IMR-90 (cell line): ENCODE results near the gene CTSH. TPM values are rescaled to one million over a fixed set of nuclear protein-coding genes. Genes with fewer than 3 reads are reported as not detected.

Source experiments
- ATAC-seq: fragments of 200-7000 bp; cut with Tn5 transposase; 2 replicates; pipeline ENCODE4 v1.9.1; 2020; ENCODE audit warnings: low read depth, mild to moderate bottlenecking, moderate library complexity
- BruUV-seq: library from RNA; stranded (reverse); fragments of 400-500 nt; replicated peaks from 2 replicates; lab custom pipeline; 2021; lab: Mats Ljungman, UMichigan
- CTCF ChIA-PET: fragments of 300-600 bp; formaldehyde crosslinking; extraction: SDS; loops from one replicate; lab custom pipeline; 2021; ENCODE audit warnings: antibody characterized with exemption; lab: Yijun Ruan, JAX
- POLR2A ChIA-PET: fragments of 300-600 bp; sonication (Branson Sonifier 250); formaldehyde crosslinking; loops from one replicate; lab custom pipeline; 2022; ENCODE audit warnings: antibody characterized with exemption; ENCODE audit not compliant: unreplicated experiment; lab: Charles Lee
- DNase-seq: peaks from one replicate; pipeline ENCODE4 v3.0.0; 2013
- H2AFZ ChIP-seq: replicated peaks from 2 replicates; pipeline ENCODE3; 2013; ENCODE audit warnings: low read length, mild to moderate bottlenecking; ENCODE audit not compliant: poor library complexity
- H2AK5ac ChIP-seq: 2 replicates; pipeline ENCODE4 v1.6.1; 2013; ENCODE audit warnings: low read depth, low read length, inconsistent platforms
- H2AK9ac ChIP-seq: replicated peaks from 2 replicates; pipeline ENCODE3; 2013; ENCODE audit warnings: mild to moderate bottlenecking, low read depth, low read length, moderate library complexity; ENCODE audit not compliant: poor library complexity
- H2BK120ac ChIP-seq: 2 replicates; pipeline ENCODE4 v1.6.1; 2013; ENCODE audit warnings: low read depth, low read length, inconsistent platforms
- H2BK15ac ChIP-seq: 3 replicates; pipeline ENCODE4 v1.6.1; 2013; ENCODE audit warnings: low read depth, low read length, inconsistent platforms
- H2BK20ac ChIP-seq: 2 replicates; pipeline ENCODE4 v1.6.1; 2013; ENCODE audit warnings: low read depth, mild to moderate bottlenecking, inconsistent platforms, low read length, moderate library complexity
- H2BK5ac ChIP-seq: 2 replicates; pipeline ENCODE4 v1.6.1; 2013; ENCODE audit warnings: mild to moderate bottlenecking, low read depth, low read length, inconsistent platforms; ENCODE audit not compliant: poor library complexity, severe bottlenecking
- H3K14ac ChIP-seq: replicated peaks from 2 replicates; pipeline ENCODE4 v1.6.1; 2013; ENCODE audit warnings: low read depth, low read length, inconsistent platforms
- H3K18ac ChIP-seq: 2 replicates; pipeline ENCODE4 v1.6.1; 2013; ENCODE audit warnings: low read depth, low read length, control low read depth
- H3K23ac ChIP-seq: 2 replicates; pipeline ENCODE4 v1.6.1; 2013; ENCODE audit warnings: low read depth, low read length, inconsistent platforms
- H3K27ac ChIP-seq: 2 replicates; pipeline ENCODE4 v1.5.1; 2013; ENCODE audit warnings: mild to moderate bottlenecking, control low read depth, low read length; ENCODE audit not compliant: insufficient read depth
- H3K27me3 ChIP-seq: 2 replicates; pipeline ENCODE4 v1.6.1; 2013; ENCODE audit warnings: low read length; ENCODE audit not compliant: control insufficient read depth, insufficient read depth
- H3K36me3 ChIP-seq: 2 replicates; pipeline ENCODE4 v1.6.1; 2013; ENCODE audit warnings: low read length, mixed read lengths; ENCODE audit not compliant: control insufficient read depth, insufficient read depth
- H3K4ac ChIP-seq: 2 replicates; pipeline ENCODE4 v1.6.1; 2013; ENCODE audit warnings: low read depth, low read length, inconsistent platforms
- H3K4me1 ChIP-seq: 2 replicates; pipeline ENCODE4 v1.6.1; 2013; ENCODE audit warnings: low read length, mixed read lengths; ENCODE audit not compliant: control insufficient read depth, insufficient read depth
- H3K4me2 ChIP-seq: 2 replicates; pipeline ENCODE4 v1.6.1; 2013; ENCODE audit warnings: low read depth, mild to moderate bottlenecking, control low read depth, low read length, moderate library complexity
- H3K4me3 ChIP-seq: 2 replicates; pipeline ENCODE4 v1.5.1; 2013; ENCODE audit warnings: low read depth, mild to moderate bottlenecking, control low read depth, low read length, moderate library complexity; ENCODE audit not compliant: insufficient read depth
- H3K56ac ChIP-seq: 2 replicates; pipeline ENCODE4 v1.6.1; 2013; ENCODE audit warnings: low read length, inconsistent platforms; ENCODE audit not compliant: insufficient read depth; ENCODE audit errors: extremely low read depth
- H3K79me1 ChIP-seq, 2 experiments: 2 replicates each; pipeline ENCODE4 v1.6.1; 2013; ENCODE audit warnings: low read length in 2 of 2, inconsistent platforms in 1 of 2, low read depth in 1 of 2
- H3K9ac ChIP-seq: 2 replicates; pipeline ENCODE4 v1.6.1; 2013; ENCODE audit warnings: low read depth, low read length, control low read depth
- H3K9me1 ChIP-seq: 2 replicates; pipeline ENCODE4 v1.6.1; 2013; ENCODE audit warnings: low read length, inconsistent platforms; ENCODE audit not compliant: insufficient read depth
- H3K9me3 ChIP-seq: 2 replicates; pipeline ENCODE4 v1.6.1; 2013; ENCODE audit warnings: low read length; ENCODE audit not compliant: control insufficient read depth, insufficient read depth
- H4K20me1 ChIP-seq: 2 replicates; pipeline ENCODE4 v1.6.1; 2013; ENCODE audit warnings: low read length, inconsistent platforms; ENCODE audit not compliant: insufficient read depth
- H4K5ac ChIP-seq: 2 replicates; pipeline ENCODE4 v1.6.1; 2013; ENCODE audit warnings: mild to moderate bottlenecking, low read depth, low read length, control low read depth
- H4K8ac ChIP-seq, 2 experiments: 2 replicates each; pipeline ENCODE4 v1.6.1; 2013; ENCODE audit warnings: low read depth in 2 of 2, low read length in 2 of 2, control low read depth in 1 of 2, inconsistent platforms in 1 of 2
- H4K91ac ChIP-seq: 2 replicates; pipeline ENCODE4 v1.6.1; 2013; ENCODE audit warnings: low read depth, low read length, inconsistent platforms; ENCODE audit not compliant: insufficient read depth
- CEBPB ChIP-seq: IDR thresholded peaks from 2 replicates; pipeline ENCODE4 v1.6.1; 2012; ENCODE audit warnings: low read depth, low read length, improper control_type of control experiment
- CHD1 ChIP-seq: IDR thresholded peaks from 2 replicates; pipeline ENCODE4 v1.6.1; 2012; ENCODE audit warnings: low read depth, low read length, improper control_type of control experiment
- MAZ ChIP-seq: IDR thresholded peaks from 2 replicates; pipeline ENCODE4 v1.6.1; 2012; ENCODE audit warnings: low read depth, mild to moderate bottlenecking, low read length, improper control_type of control experiment, moderate library complexity, borderline replicate concordance
- SMC3 ChIP-seq: fragments of 150-350 bp; IDR thresholded peaks from 2 replicates; pipeline ENCODE4 v1.6.1; 2016; ENCODE audit warnings: low read depth, mild to moderate bottlenecking, antibody characterized with exemption, low read length, moderate library complexity
- WGBS, 2 experiments: methylation state at CpG; one replicate each; pipeline versions ENCODE4 v1.1.5 to v1.1.7; 2013; ENCODE audit warnings: missing lambda C conversion rate in 2 of 2; ENCODE audit not compliant: insufficient read length in 1 of 2; ENCODE audit errors: extremely low coverage in 2 of 2; 5-methylcytosine and 5-hydroxymethylcytosine counted together
- dilution Hi-C: fragments of 300-500 bp; cut with HindIII; formaldehyde crosslinking; loops from one replicate; pipeline ENCODE4 v1.14.3; 2018; ENCODE audit warnings: low sequenced_read_pairs; ENCODE audit not compliant: unreplicated experiment
- in situ Hi-C: fragments of 300-500 bp; cut with MboI; formaldehyde crosslinking; loops from 3 replicates; pipeline ENCODE4 v1.14.3; 2019; ENCODE audit warnings: low sequenced_read_pairs, inconsistent platforms, mixed read lengths
- intact Hi-C: fragments of 100-400 bp; cut with micrococcal nuclease; formaldehyde crosslinking; loops from 2 replicates; pipeline ENCODE4 v1.10.0; 2022
- polyA plus RNA-seq, 3 experiments: library from polyadenylated mRNA; depleted of rRNA; stranded (reverse); fragments of >200 nt; gene quantifications; 2 replicates each; pipeline ENCODE4 v1.2.3, GENCODE V29; 2012; ENCODE audit warnings: low replicate concordance in 1 of 3
- total RNA-seq: library from RNA; depleted of rRNA; stranded (reverse); fragments of >200 nt; gene quantifications from 2 replicates; pipeline ENCODE4 v1.2.3, GENCODE V29; 2012

The CTSH gene
- total and polyA plus RNA-seq, 2 of the 4 experiments (the other 2 are of a cell fraction), result 11.7 to 13.9 TPM

- Histone ChIP-seq H4K8ac (peak overlapping the region; percentile 33 to 34), H2AK5ac (peak overlapping the region; percentile 51; the same call in 1 of the 2 replicates), H3K79me1 (peaks cover 3 to 18% of the 10 kb centered on the region in 2 experiments; a peak in 2 of 4 replicates), H3K4me3 (peak overlapping the region; percentile 67), H3K14ac (peak overlapping the region; percentile 83), H3K18ac (peak overlapping the region; percentile 28), H3K9me3 (no peaks in the 10 kb centered on the region), H2AFZ (peak overlapping the region; percentile 59), H3K56ac (peak overlapping the region; percentile 69), H2BK20ac (no peak overlapping the region), H2BK15ac (no peak overlapping the region), H4K5ac (peak overlapping the region; percentile 18; the same call in 1 of the 2 replicates), H3K4me1 (peaks cover 5% of the 10 kb centered on the region), H4K91ac (peak overlapping the region; percentile 29), H3K23ac (peak overlapping the region; percentile 89), H3K4me2 (peak overlapping the region; percentile 96), H2BK5ac (peak overlapping the region; percentile 70), H3K36me3 (peaks cover under 1% of the 10 kb centered on the region; the same call in 1 of the 2 replicates), H3K9me1 (no peaks in the 10 kb centered on the region), H3K27ac (peak overlapping the region; percentile 96), H3K9ac (peak overlapping the region; percentile 98), H3K27me3 (no peaks in the 10 kb centered on the region), H3K4ac (peak overlapping the region; percentile 69), H4K20me1 (peaks cover 56% of the 10 kb centered on the region), H2AK9ac (peak overlapping the region; percentile 100), H2BK120ac (0 out of 2 replicates have a peak overlapping the region, but pooled peaks have one; percentile 30)
- ATAC-seq, result no peak
- dilution Hi-C loops (no loop called here), intact Hi-C loops (loop anchor here (1.0 to 5.0 kb wide), 3 partner anchors 14 to 122 kb away; partner anchors contain the start of gene ADAMTS7), in situ Hi-C loops (no loop called here)
- TF ChIP-seq MAZ, result no peak
- no peak for TF ChIP-seq SMC3
- TF ChIP-seq CHD1, result peak; percentile 66; the same call in 1 of the 2 replicates
- no peak for TF ChIP-seq CEBPB
- BruUV-seq, result TSS peak; percentile 51
- CTCF ChIA-PET, result interaction anchor here (0.9 kb wide), 1 partner anchor 63 kb away, joined by 4 read pairs; the partner anchor contains the start of gene ADAMTS7
- POLR2A ChIA-PET, result interaction anchor here (0.5 kb wide), 1 partner anchor 17 kb away, joined by 3 read pairs; no protein-coding TSS in a partner anchor
- DNase-seq, result peak; percentile 22
- 0% methylated on average over 5 of the region's 38 CpGs; no CpG with 5 or more reads in 1 of the 2 experiments for WGBS, 2 experiments
Measured at GRCh38 chr15:78873793-78874765, 70.8 kb downstream of the CTSH start.
